H9 (cell line): Measurements from ENCODE around the gene PITRM1. TPM values are rescaled to one million over a fixed set of nuclear protein-coding genes. Genes with fewer than 3 reads are reported as not detected.

ENCODE experiments used
- DNase-seq: peaks from one replicate; pipeline ENCODE4 v3.0.0-alpha.2; 2017
- H2AFZ ChIP-seq: one replicate; pipeline ENCODE4 v1.6.1; 2013; ENCODE audit warnings: mild to moderate bottlenecking, low read length, control low read depth, moderate library complexity
- H2AK5ac ChIP-seq: 2 replicates; pipeline ENCODE4 v1.6.1; 2013; ENCODE audit warnings: low read length, control low read depth, mixed read lengths; ENCODE audit not compliant: insufficient read length
- H2BK120ac ChIP-seq: one replicate; pipeline ENCODE4 v1.6.1; 2013; ENCODE audit warnings: low read depth, mild to moderate bottlenecking, low read length, control low read depth, inconsistent platforms; ENCODE audit not compliant: poor library complexity, severe bottlenecking
- H2BK12ac ChIP-seq: 2 replicates; pipeline ENCODE4 v1.6.1; 2013; ENCODE audit warnings: low read length, control low read depth, mixed read lengths, low read depth; ENCODE audit not compliant: insufficient read length
- H2BK15ac ChIP-seq: 2 replicates; pipeline ENCODE4 v1.6.1; 2013; ENCODE audit warnings: low read depth, low read length, control low read depth
- H2BK20ac ChIP-seq: one replicate; pipeline ENCODE4 v1.6.1; 2013; ENCODE audit warnings: low read depth, mild to moderate bottlenecking, low read length, control low read depth, inconsistent platforms; ENCODE audit not compliant: poor library complexity, severe bottlenecking
- H2BK5ac ChIP-seq: 2 replicates; pipeline ENCODE4 v1.6.1; 2013; ENCODE audit warnings: low read length, control low read depth, mixed read lengths; ENCODE audit not compliant: insufficient read length
- H3K14ac ChIP-seq: 2 replicates; pipeline ENCODE4 v1.6.1; 2013; ENCODE audit warnings: low read length, control low read depth; ENCODE audit not compliant: insufficient read depth
- H3K18ac ChIP-seq: 2 replicates; pipeline ENCODE4 v1.6.1; 2013; ENCODE audit warnings: low read depth, mild to moderate bottlenecking, mixed read lengths, low read length, control low read depth; ENCODE audit not compliant: insufficient read length
- H3K23ac ChIP-seq: 2 replicates; pipeline ENCODE4 v1.6.1; 2013; ENCODE audit warnings: low read length, control low read depth, mixed read lengths, low read depth; ENCODE audit not compliant: insufficient read length
- H3K23me2 ChIP-seq: 2 replicates; pipeline ENCODE4 v1.6.1; 2013; ENCODE audit warnings: low read depth, mild to moderate bottlenecking, mixed read lengths, low read length, control low read depth; ENCODE audit not compliant: insufficient read length, poor library complexity, severe bottlenecking
- H3K27ac ChIP-seq: 2 replicates; pipeline ENCODE4 v1.5.1; 2013; ENCODE audit warnings: low read length, control low read depth, mixed read lengths, low read depth; ENCODE audit not compliant: insufficient read length
- H3K27me3 ChIP-seq: 2 replicates; pipeline ENCODE4 v1.6.1; 2013; ENCODE audit warnings: low read length, control low read depth, inconsistent platforms; ENCODE audit not compliant: insufficient read depth
- H3K4ac ChIP-seq: 2 replicates; pipeline ENCODE4 v1.6.1; 2013; ENCODE audit warnings: low read depth, mild to moderate bottlenecking, control low read depth, inconsistent platforms, low read length, moderate library complexity
- H3K4me1 ChIP-seq: 2 replicates; pipeline ENCODE4 v1.6.1; 2013; ENCODE audit warnings: low read length, control low read depth, inconsistent platforms; ENCODE audit not compliant: insufficient read depth
- H3K4me2 ChIP-seq: 2 replicates; pipeline ENCODE4 v1.6.1; 2013; ENCODE audit warnings: low read length, control low read depth, mixed read lengths; ENCODE audit not compliant: insufficient read length, insufficient read depth
- H3K56ac ChIP-seq: 2 replicates; pipeline ENCODE4 v1.6.1; 2013; ENCODE audit warnings: low read depth, mild to moderate bottlenecking, mixed read lengths, low read length, control low read depth; ENCODE audit not compliant: insufficient read length
- H3K79me1 ChIP-seq: 2 replicates; pipeline ENCODE4 v1.6.1; 2013; ENCODE audit warnings: low read depth, mild to moderate bottlenecking, moderate library complexity, low read length, control low read depth, inconsistent platforms; ENCODE audit not compliant: insufficient read depth, poor library complexity, severe bottlenecking
- H3K79me2 ChIP-seq: 2 replicates; pipeline ENCODE4 v1.6.1; 2013; ENCODE audit warnings: low read length, control low read depth, inconsistent platforms; ENCODE audit not compliant: insufficient read depth
- H3K9ac ChIP-seq: 2 replicates; pipeline ENCODE4 v1.6.1; 2013; ENCODE audit warnings: low read length, control low read depth, mixed read lengths; ENCODE audit not compliant: insufficient read length; ENCODE audit errors: extremely low read depth
- H3K9me3 ChIP-seq: one replicate; pipeline ENCODE4 v1.6.1; 2013; ENCODE audit warnings: low read depth, low read length, inconsistent platforms; ENCODE audit not compliant: control insufficient read depth
- H3T11ph ChIP-seq: one replicate; pipeline ENCODE4 v1.6.1; 2013; ENCODE audit warnings: mild to moderate bottlenecking, low read length, control low read depth, inconsistent platforms
- H4K20me1 ChIP-seq: one replicate; pipeline ENCODE4 v1.6.1; 2013; ENCODE audit not compliant: control insufficient read depth, insufficient read length, insufficient read depth
- H4K5ac ChIP-seq: 2 replicates; pipeline ENCODE4 v1.6.1; 2013; ENCODE audit warnings: low read depth, mild to moderate bottlenecking, mixed read lengths, low read length, control low read depth; ENCODE audit not compliant: insufficient read length
- H4K8ac ChIP-seq: replicated peaks from 2 replicates; pipeline ENCODE4 v1.6.1; 2013; ENCODE audit warnings: low read length, control low read depth, mixed read lengths, low read depth; ENCODE audit not compliant: insufficient read length
- H4K91ac ChIP-seq: 2 replicates; pipeline ENCODE4 v1.6.1; 2013; ENCODE audit warnings: low read depth, mild to moderate bottlenecking, moderate library complexity, mixed read lengths, low read length, control low read depth; ENCODE audit not compliant: insufficient read length
- H3K27ac Mint-ChIP-seq, 3 experiments: 2 replicates in 2 of 3; 3 replicates in 1 of 3; pipeline ENCODE4 v1.8.0; 2020 to 2021; ENCODE audit warnings: mixed read lengths in 3 of 3, mild to moderate bottlenecking in 1 of 3, moderate library complexity in 1 of 3
- H3K27me3 Mint-ChIP-seq: 2 replicates; pipeline ENCODE4 v1.8.0; 2021; ENCODE audit warnings: low read depth, mild to moderate bottlenecking, moderate library complexity, mixed read lengths
- H3K36me3 Mint-ChIP-seq, 3 experiments: 2 replicates in 2 of 3; 3 replicates in 1 of 3; pipeline ENCODE4 v1.8.0; 2020 to 2021; ENCODE audit warnings: low read depth in 3 of 3, mixed read lengths in 3 of 3; ENCODE audit not compliant: insufficient read depth in 1 of 3
- H3K4me1 Mint-ChIP-seq, 2 experiments: 2 replicates each; pipeline ENCODE4 v1.8.0; 2020; ENCODE audit warnings: mixed read lengths in 2 of 2
- H3K4me3 Mint-ChIP-seq, 2 experiments: 2 replicates in 1 of 2; 3 replicates in 1 of 2; pipeline ENCODE4 v1.8.0; 2020 to 2021; ENCODE audit warnings: mild to moderate bottlenecking in 2 of 2, mixed read lengths in 2 of 2, moderate library complexity in 1 of 2
- H3K9me3 Mint-ChIP-seq, 2 experiments: 2 replicates in 1 of 2; 3 replicates in 1 of 2; pipeline ENCODE4 v1.8.0; 2020; ENCODE audit warnings: mild to moderate bottlenecking in 2 of 2, mixed read lengths in 2 of 2, moderate library complexity in 1 of 2
- CTCF ChIP-seq: fragments of 200-600 bp; sonication (generic); conservative IDR thresholded peaks from 3 replicates; pipeline ENCODE4 v1.8.0; 2021; ENCODE audit warnings: antibody characterized with exemption, mild to moderate bottlenecking
- WGBS: extraction: QIAGEN DNeasy Blood & Tissue Kit; methylation state at CpG from one replicate; pipeline ENCODE4 v1.1.7; 2013; ENCODE audit warnings: missing lambda C conversion rate, low lambda C conversion rate, mixed read lengths; ENCODE audit not compliant: insufficient read length; ENCODE audit errors: extremely low coverage; 5-methylcytosine and 5-hydroxymethylcytosine counted together
- total RNA-seq: library from RNA; stranded (reverse); gene quantifications from 2 replicates; pipeline ENCODE4 v1.2.1, GENCODE V29; 2021

Gene PITRM1
- total RNA-seq, 1 experiment from 2014 or later = 27.8 TPM

GRCh38 chr10:3146289-3146688, 26.3 kb downstream of the PITRM1 start:
- Histone ChIP-seq H3K4me2 (no peak overlapping the region), H3K18ac (no peak overlapping the region), H3K56ac (no peak overlapping the region), H3K4ac (no peak overlapping the region), H4K8ac (no peak overlapping the region), H3K79me2 (no peaks in the 10 kb centered on the region), H2BK5ac (no peak overlapping the region), H4K5ac (no peak overlapping the region), H3K27ac (no peak overlapping the region), H3K23ac (no peak overlapping the region), H3K27me3 (no peaks in the 10 kb centered on the region), H2AK5ac (no peak overlapping the region), H4K20me1 (no peaks in the 10 kb centered on the region), H3K23me2 (no peaks in the 10 kb centered on the region), H2AFZ (no peak overlapping the region), H3K4me1 (no peaks in the 10 kb centered on the region), H2BK15ac (no peak overlapping the region), H2BK120ac (no peak overlapping the region), H3K79me1 (no peaks in the 10 kb centered on the region), H2BK20ac (no peak overlapping the region), H3K9me3 (no peaks in the 10 kb centered on the region), H4K91ac (no peak overlapping the region), H3T11ph (no peak overlapping the region), H3K14ac (no peak overlapping the region), H3K9ac (no peak overlapping the region), H2BK12ac (no peak overlapping the region)
- DNase-seq = no peak
- Mint-ChIP-seq H3K4me3 (no peak overlapping the region), H3K27me3 (no peaks in the 10 kb centered on the region), H3K27ac (no peak overlapping the region), H3K4me1 (no peaks in the 10 kb centered on the region), H3K36me3 (peaks cover 4 to 74% (median 68%) of the 10 kb centered on the region in 3 experiments; a peak in 6 of 7 replicates), H3K9me3 (no peaks in the 10 kb centered on the region)
- WGBS = no CpG with 5 or more reads among the region's 8 CpGs
- TF ChIP-seq CTCF = no peak
